CD4-positive, alpha-beta T cell (primary cell): Measurements from ENCODE around the gene RPL21. TPM values are rescaled to one million over a fixed set of nuclear protein-coding genes. Genes with fewer than 3 reads are reported as not detected.

Experiments used
- ATAC-seq: fragments of 200-7000 bp; cut with Tn5 transposase; one replicate; pipeline ENCODE4 v1.10.0; 2022; ENCODE audit warnings: mild to moderate bottlenecking; ENCODE audit not compliant: poor library complexity
- CTCF ChIA-PET: fragments of 350-600 bp; sonication (Branson Sonifier 250); formaldehyde crosslinking; loops from one replicate; lab custom pipeline; 2021; ENCODE audit warnings: antibody characterized with exemption, inconsistent platforms; lab: Charles Lee
- POLR2A ChIA-PET: fragments of 350-600 bp; sonication (Branson Sonifier 250); formaldehyde crosslinking; loops from one replicate; lab custom pipeline; 2021; ENCODE audit warnings: antibody characterized with exemption, inconsistent platforms; lab: Charles Lee
- DNase-seq, 14 experiments: peaks; one replicate each; pipeline ENCODE4 v3.0.0-alpha.2; 2013 to 2020; ENCODE audit warnings: mixed read lengths in 2 of 14
- H3K27ac ChIP-seq, 2 donors: one replicate each; pipeline versions ENCODE4 v1.5.1 to v1.7.0; 2013; ENCODE audit warnings: low read length in 2 of 2, low read depth in 1 of 2, mild to moderate bottlenecking in 1 of 2
- H3K27me3 ChIP-seq, 2 experiments: 1 replicate in 1 of 2; 2 replicates in 1 of 2; pipeline versions ENCODE4 v1.6.1 to v1.7.0; 2013; ENCODE audit warnings: low read length in 2 of 2, control low read depth in 1 of 2, mild to moderate bottlenecking in 1 of 2, moderate library complexity in 1 of 2; ENCODE audit not compliant: insufficient read depth in 2 of 2, control insufficient read depth in 1 of 2
- H3K36me3 ChIP-seq: one replicate; pipeline ENCODE4 v1.6.1; 2013; ENCODE audit warnings: low read length, control low read depth; ENCODE audit not compliant: insufficient read depth
- H3K4me1 ChIP-seq: one replicate; pipeline ENCODE4 v1.6.1; 2013; ENCODE audit warnings: low read length, control low read depth; ENCODE audit not compliant: insufficient read depth
- H3K4me3 ChIP-seq: one replicate; pipeline ENCODE4 v1.5.1; 2013; ENCODE audit warnings: mild to moderate bottlenecking, low read length, moderate library complexity
- H3K9me3 ChIP-seq, 2 experiments: 1 replicate in 1 of 2; 2 replicates in 1 of 2; pipeline versions ENCODE4 v1.6.1 to v1.7.0; 2013; ENCODE audit warnings: low read length in 2 of 2, mild to moderate bottlenecking in 2 of 2, control low read depth in 1 of 2, moderate library complexity in 1 of 2; ENCODE audit not compliant: control insufficient read depth in 1 of 2, insufficient read depth in 1 of 2
- H3K27ac Mint-ChIP-seq: one replicate; pipeline ENCODE4 v1.8.0; 2020; ENCODE audit warnings: mixed read lengths
- H3K27me3 Mint-ChIP-seq: one replicate; pipeline ENCODE4 v1.8.0; 2021; ENCODE audit warnings: mixed read lengths
- H3K36me3 Mint-ChIP-seq: one replicate; pipeline ENCODE4 v1.8.0; 2021; ENCODE audit warnings: low read depth, mixed read lengths
- H3K4me1 Mint-ChIP-seq: one replicate; pipeline ENCODE4 v1.8.0; 2021; ENCODE audit warnings: low read depth, mixed read lengths
- H3K4me3 Mint-ChIP-seq: one replicate; pipeline ENCODE4 v1.8.0; 2020; ENCODE audit warnings: mild to moderate bottlenecking, mixed read lengths
- H3K9me3 Mint-ChIP-seq: one replicate; pipeline ENCODE4 v1.8.0; 2020; ENCODE audit warnings: mixed read lengths
- CTCF ChIP-seq: fragments of 200-600 bp; IDR thresholded peaks from one replicate; pipeline ENCODE4 v1.8.0; 2022; ENCODE audit warnings: antibody characterized with exemption, mild to moderate bottlenecking
- intact Hi-C, 2 experiments: fragments of 100-400 bp; cut with DNase I in 1 of 2; cut with micrococcal nuclease in 1 of 2; formaldehyde crosslinking; loops; one replicate each; pipeline versions ENCODE4 v1.15.1 to v1.9.0; 2023 to 2025; cut with DNase I, micrococcal nuclease
- total RNA-seq, 174 experiments: library from RNA in 2 of 174; stranded (reverse) in 2 of 174; gene quantifications; one replicate each; pipeline ENCODE4 v1.2.3 and lab custom pipeline; 2021 to 2026

RPL21 gene
- total RNA-seq, 2 experiments from 2014 or later = 2,736 to 2,941 TPM

GRCh38 chr13:27263438-27263837 is 12.1 kb downstream of the RPL21 start:
- Mint-ChIP-seq H3K9me3 (no peaks in the 10 kb centered on the region), H3K36me3 (peaks cover 27% of the 10 kb centered on the region), H3K27ac (peak overlapping the region; percentile 58), H3K27me3 (no peaks in the 10 kb centered on the region), H3K4me1 (peaks cover 75% of the 10 kb centered on the region), H3K4me3 (no peak overlapping the region)
- CTCF ChIA-PET = no interaction called here
- Histone ChIP-seq H3K9me3 (no peaks in the 10 kb centered on the region), H3K4me1 (peaks cover 10% of the 10 kb centered on the region), H3K36me3 (peaks cover 11% of the 10 kb centered on the region), H3K27ac (no peak overlapping the region), H3K4me3 (no peak overlapping the region), H3K27me3 (no peaks in the 10 kb centered on the region)
- TF ChIP-seq CTCF = no peak
- ATAC-seq = no peak
- DNase-seq = no peak
- intact Hi-C loops = no loop called here
- POLR2A ChIA-PET = no interaction called here

- Mint-ChIP-seq H3K36me3 (peaks cover 20% of the 10 kb centered on the region), H3K4me1 (peaks cover 68% of the 10 kb centered on the region), H3K27me3 (no peaks in the 10 kb centered on the region), H3K4me3 (no peak overlapping the region), H3K9me3 (no peaks in the 10 kb centered on the region), H3K27ac (peak overlapping the region; percentile 58)
- Histone ChIP-seq H3K36me3 (peaks cover 7% of the 10 kb centered on the region), H3K4me3 (no peak overlapping the region), H3K9me3 (no peaks in the 10 kb centered on the region), H3K4me1 (peaks cover 10% of the 10 kb centered on the region), H3K27me3 (no peaks in the 10 kb centered on the region), H3K27ac (no peak overlapping the region)
- TF ChIP-seq CTCF = no peak
- no peak for DNase-seq
- intact Hi-C loops = no loop called here
- ChIA-PET CTCF (no interaction called here), POLR2A (no interaction called here)
- ATAC-seq = peak; percentile 17
These were observed 12.8 kb downstream of the RPL21 start for GRCh38 chr13:27264181-27264580.

- Mint-ChIP-seq H3K9me3 (no peaks in the 10 kb centered on the region), H3K4me1 (peaks cover 63% of the 10 kb centered on the region), H3K36me3 (peaks cover 15% of the 10 kb centered on the region), H3K27ac (peak overlapping the region; percentile 58), H3K27me3 (no peaks in the 10 kb centered on the region), H3K4me3 (no peak overlapping the region)
- no peak for TF ChIP-seq CTCF
- POLR2A ChIA-PET = no interaction called here
- ATAC-seq (no peak), DNase-seq (no peak)
- intact Hi-C loops = no loop called here
- Histone ChIP-seq H3K36me3 (peaks cover 4% of the 10 kb centered on the region), H3K27me3 (no peaks in the 10 kb centered on the region), H3K27ac (no peak overlapping the region), H3K4me3 (no peak overlapping the region), H3K4me1 (peaks cover 10% of the 10 kb centered on the region), H3K9me3 (no peaks in the 10 kb centered on the region)
- CTCF ChIA-PET = interaction anchor here (0.6 kb wide), 1 partner anchor 203 kb away, joined by 3 read pairs; no protein-coding TSS in a partner anchor
These were observed 13.3 kb downstream of the RPL21 start for GRCh38 chr13:27264648-27265047.
